ENCODE measurements around the gene USP51.

The USP51 gene

DNA sequence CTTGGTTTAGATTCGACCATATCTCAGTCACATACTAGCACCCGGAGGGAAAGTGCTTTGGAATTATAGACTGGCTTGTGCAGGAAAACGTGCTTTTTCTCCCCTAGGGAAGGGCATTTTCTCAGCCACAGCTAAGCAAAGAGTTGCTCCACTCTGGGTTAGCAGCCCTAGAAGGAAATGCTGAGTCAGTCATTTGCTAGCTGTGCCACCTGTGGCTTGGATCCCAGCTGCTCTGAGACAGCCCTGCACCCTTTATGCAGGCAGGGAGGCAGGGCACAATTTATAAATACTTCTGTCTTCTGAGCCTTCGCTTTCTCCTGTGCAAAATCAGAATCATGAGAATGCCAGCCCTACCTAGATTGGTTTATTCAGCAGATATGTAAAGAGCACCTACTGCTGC lies 1.3 kb upstream of the USP51 start:
- no peak overlapping the region for H3K4me3 ChIP-seq (replicated peaks in 1 of 2; ENCODE audit: low read depth in 2 of 2, low read length in 2 of 2)
- TF ChIP-seq, protein P1, sequence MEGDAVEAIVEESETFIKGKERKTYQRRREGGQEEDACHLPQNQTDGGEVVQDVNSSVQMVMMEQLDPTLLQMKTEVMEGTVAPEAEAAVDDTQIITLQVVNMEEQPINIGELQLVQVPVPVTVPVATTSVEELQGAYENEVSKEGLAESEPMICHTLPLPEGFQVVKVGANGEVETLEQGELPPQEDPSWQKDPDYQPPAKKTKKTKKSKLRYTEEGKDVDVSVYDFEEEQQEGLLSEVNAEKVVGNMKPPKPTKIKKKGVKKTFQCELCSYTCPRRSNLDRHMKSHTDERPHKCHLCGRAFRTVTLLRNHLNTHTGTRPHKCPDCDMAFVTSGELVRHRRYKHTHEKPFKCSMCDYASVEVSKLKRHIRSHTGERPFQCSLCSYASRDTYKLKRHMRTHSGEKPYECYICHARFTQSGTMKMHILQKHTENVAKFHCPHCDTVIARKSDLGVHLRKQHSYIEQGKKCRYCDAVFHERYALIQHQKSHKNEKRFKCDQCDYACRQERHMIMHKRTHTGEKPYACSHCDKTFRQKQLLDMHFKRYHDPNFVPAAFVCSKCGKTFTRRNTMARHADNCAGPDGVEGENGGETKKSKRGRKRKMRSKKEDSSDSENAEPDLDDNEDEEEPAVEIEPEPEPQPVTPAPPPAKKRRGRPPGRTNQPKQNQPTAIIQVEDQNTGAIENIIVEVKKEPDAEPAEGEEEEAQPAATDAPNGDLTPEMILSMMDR (IDR thresholded peaks at IDR 0.05; ENCODE audit: low read depth, low read length), result no peak
- DNase-seq (ENCODE audit: low read depth in 2 of 2), result no peak

DNA sequence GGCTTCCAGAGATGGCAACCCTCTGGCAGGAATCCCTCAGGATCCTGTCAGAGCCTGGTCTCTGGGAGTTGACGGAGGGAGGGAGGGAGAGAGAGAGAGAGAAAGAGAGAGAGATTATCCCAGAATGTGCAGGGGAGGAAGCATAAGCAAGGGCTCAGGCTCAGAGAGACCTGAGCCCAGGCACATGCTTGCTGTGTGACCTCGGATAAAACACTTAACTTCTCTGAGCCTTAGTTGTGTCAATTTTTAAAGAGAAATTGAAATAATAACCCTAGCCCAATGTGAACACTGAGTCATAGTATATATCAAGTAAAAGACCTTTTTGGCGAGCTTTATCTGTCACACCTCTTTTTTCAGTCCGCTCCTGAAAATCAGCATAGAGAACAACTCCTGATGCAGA lies 473 bp upstream of the USP51 start:
- H3K4me3 ChIP-seq (replicated peaks in 1 of 2; ENCODE audit: low read depth in 2 of 2, low read length in 2 of 2), result peak overlapping the region in 1 of 2 donors; percentile 71
- TF ChIP-seq, protein P1 (IDR thresholded peaks at IDR 0.05; ENCODE audit: low read depth, low read length), result no peak
- no peak for DNase-seq (ENCODE audit: low read depth in 2 of 2)

DNA sequence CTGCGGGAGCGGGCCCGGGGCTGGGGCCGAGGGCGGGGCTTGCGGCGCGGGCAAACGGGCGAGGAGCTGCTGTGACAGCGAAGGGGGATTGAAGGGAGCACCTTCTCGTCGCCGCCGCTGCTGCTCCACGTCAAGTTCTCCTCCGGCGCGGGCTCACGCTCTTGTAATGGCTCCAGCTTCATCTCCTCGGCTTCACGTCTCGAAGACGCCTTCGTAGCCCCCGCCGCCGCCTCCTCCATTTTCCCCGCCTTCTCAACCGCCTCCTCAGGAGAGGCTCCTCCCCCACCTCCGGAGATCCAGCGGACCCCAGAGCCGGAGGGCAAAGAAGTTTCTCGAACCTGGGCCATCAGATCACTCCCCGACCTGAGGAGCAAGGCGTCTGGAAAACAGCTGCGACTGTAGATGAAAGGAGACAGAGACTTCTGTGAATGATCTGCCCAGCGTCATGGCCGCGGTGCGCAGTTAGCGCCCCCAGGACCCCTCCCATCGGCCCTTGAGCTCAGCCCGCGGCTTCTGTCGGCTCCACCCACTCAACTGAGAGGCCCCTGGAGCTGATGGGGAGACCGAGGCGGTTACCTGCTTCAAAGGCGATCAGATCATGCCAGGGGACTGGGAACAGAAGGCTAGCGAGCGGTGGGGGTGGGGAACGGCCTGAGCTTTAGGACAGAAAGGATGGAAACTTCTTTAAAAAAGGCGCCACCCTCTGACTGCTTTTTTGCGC lies 895 bp downstream of the USP51 start:
- TF ChIP-seq, protein P1 (IDR thresholded peaks at IDR 0.05; ENCODE audit: low read depth, low read length), result no peak
- H3K4me3 ChIP-seq (replicated peaks in 1 of 2; ENCODE audit: low read depth in 2 of 2, low read length in 2 of 2), result peak overlapping the region; percentile 63 to 71
- peak; percentile 44 to 60 for DNase-seq (ENCODE audit: low read depth in 2 of 2)

DNA sequence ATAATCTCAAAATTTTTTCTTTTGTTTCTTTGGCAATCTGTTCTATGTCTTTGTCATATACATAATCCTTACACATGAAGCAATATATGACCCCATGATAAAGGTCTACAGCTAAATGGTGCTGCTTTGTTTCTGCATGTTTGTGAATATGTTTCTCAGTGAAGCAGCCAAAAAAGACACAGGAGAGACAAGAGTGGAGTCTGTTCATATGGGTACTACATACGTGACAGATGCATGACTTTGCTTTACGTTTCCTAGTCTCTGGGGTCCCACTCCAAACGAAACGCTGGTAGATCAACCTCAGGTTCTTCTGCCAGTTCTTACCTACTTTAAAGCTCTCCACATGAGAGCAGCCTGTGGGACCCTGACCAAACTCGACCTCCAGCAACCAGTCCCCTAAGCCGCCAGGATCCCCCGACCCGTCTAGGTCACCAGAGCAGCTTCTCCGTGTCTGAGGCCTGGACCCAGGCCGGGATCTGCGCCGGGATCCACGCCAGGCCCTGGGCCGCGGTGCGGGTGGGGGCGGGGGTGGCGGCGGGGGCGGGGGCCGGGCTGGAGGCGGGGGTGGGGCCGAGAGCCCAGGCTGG lies 1.5 kb downstream of the USP51 start:
- DNase-seq (ENCODE audit: low read depth in 2 of 2), result no peak
- TF ChIP-seq, protein P1 (IDR thresholded peaks at IDR 0.05; ENCODE audit: low read depth, low read length), result no peak
- peak overlapping the region; percentile 15 to 63 for H3K4me3 ChIP-seq (replicated peaks in 1 of 2; ENCODE audit: low read depth in 2 of 2, low read length in 2 of 2)

DNA sequence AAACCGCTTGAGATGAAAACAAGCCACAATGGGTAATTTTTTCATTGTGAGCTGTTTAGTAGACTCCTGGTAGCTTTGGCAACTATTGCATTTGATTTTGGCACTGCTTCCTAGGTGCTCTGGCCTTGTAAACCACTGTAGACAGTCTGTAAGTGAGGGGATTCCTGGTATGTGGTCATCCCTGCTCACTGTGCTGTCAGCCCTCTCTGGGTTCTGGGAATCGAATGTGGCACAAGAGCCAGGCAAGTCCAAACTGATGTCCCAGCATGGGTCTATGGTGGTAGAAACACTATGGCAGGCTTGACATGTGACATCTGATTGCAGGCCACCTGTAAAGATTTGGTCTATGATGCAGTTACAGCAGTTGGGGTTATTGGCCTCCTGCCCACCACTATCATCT lies 2.5 kb downstream of the USP51 start:
- no peak for DNase-seq (ENCODE audit: low read depth in 2 of 2)
- TF ChIP-seq, protein P1 (IDR thresholded peaks at IDR 0.05; ENCODE audit: low read depth, low read length), result no peak
- no peak overlapping the region for H3K4me3 ChIP-seq (replicated peaks in 1 of 2; ENCODE audit: low read depth in 2 of 2, low read length in 2 of 2)

DNA sequence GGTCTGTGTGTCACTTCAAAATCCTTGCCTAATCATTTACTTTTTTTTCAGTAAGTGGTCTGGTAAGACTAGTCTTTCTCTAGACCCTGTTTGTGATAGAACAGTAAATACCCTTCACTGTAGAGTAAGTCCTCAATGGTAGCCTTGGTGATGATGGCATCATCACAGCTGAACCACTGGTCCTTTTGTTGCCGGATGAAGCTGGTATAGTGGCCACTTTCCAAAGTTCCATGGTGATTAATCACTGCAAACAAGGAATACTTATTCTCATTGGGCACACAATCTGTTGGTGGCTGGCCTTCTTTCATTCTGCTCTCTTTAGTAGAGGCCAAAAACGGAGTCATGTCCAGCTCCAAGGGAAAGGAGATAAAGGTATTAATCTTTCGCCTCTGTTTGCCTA lies 2.9 kb downstream of the USP51 start:
- peak; percentile 20 to 31 for DNase-seq (ENCODE audit: low read depth in 2 of 2)
- TF ChIP-seq, protein P1 (IDR thresholded peaks at IDR 0.05; ENCODE audit: low read depth, low read length), result no peak

More for the DNA sequence above, 2.9 kb downstream of the USP51 start:
- H3K4me3 ChIP-seq (replicated peaks in 1 of 2; ENCODE audit: low read depth in 2 of 2, low read length in 2 of 2), result no peak overlapping the region

Measured in cardiac fibroblast (primary cell).